Activated naive CD4-positive, alpha-beta T cell treated with anti-CD3 and anti-CD28 coated beads for 36 hours (primary cell): ENCODE data around the gene EFNA5. TPM values are rescaled to one million over a fixed set of nuclear protein-coding genes. Genes with fewer than 3 reads are reported as not detected.

Experiments used
- CTCF ChIA-PET: fragments of 350-600 bp; sonication (Branson Sonifier 250); formaldehyde crosslinking; loops from one replicate; lab custom pipeline; 2021; ENCODE audit warnings: antibody characterized with exemption; lab: Charles Lee
- DNase-seq: peaks from one replicate; pipeline ENCODE4 v3.0.0-alpha.2; 2020
- H3K27ac Mint-ChIP-seq: one replicate; pipeline ENCODE4 v1.8.0; 2021; ENCODE audit warnings: mild to moderate bottlenecking, mixed read lengths
- H3K27me3 Mint-ChIP-seq: one replicate; pipeline ENCODE4 v1.8.0; 2021; ENCODE audit warnings: low read depth, mixed read lengths
- H3K36me3 Mint-ChIP-seq: one replicate; pipeline ENCODE4 v1.8.0; 2021; ENCODE audit warnings: low read depth, mixed read lengths
- H3K4me1 Mint-ChIP-seq: one replicate; pipeline ENCODE4 v1.8.0; 2021; ENCODE audit warnings: low read depth, mixed read lengths
- H3K4me3 Mint-ChIP-seq: one replicate; pipeline ENCODE4 v1.8.0; 2021; ENCODE audit warnings: mild to moderate bottlenecking, moderate library complexity, mixed read lengths
- H3K9me3 Mint-ChIP-seq: one replicate; pipeline ENCODE4 v1.8.0; 2021; ENCODE audit warnings: mixed read lengths
- intact Hi-C: fragments of 100-400 bp; cut with micrococcal nuclease; formaldehyde crosslinking; loops from one replicate; pipeline ENCODE4 v1.15.1; 2023
- total RNA-seq, 2 experiments: library from RNA; stranded (reverse); gene quantifications; one replicate each; pipeline ENCODE4 v1.2.3, GENCODE V29; 2021

Gene EFNA5
- total RNA-seq, 2 experiments from 2014 or later = not detected

DNA sequence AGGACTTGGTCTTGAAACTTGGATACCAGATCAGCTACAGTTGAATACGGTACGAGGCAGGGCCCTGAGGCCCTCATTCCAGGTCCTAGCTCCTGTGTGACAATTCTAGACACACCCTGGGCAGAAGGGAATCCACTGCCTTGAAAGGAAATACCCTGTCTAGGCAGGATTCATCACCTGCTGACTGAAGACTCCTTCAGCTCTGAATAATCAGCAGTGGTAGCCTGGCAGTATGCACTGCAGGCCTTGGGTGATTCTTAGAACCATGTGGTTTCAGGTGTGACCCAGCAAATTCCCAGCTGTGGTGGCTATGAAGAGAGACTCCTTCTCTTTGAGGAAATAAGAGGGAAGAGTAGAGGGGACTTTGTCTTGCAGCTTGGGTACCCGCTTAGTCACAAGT is 17.2 kb upstream of the EFNA5 start:
- CTCF ChIA-PET = no interaction called here
- Mint-ChIP-seq H3K9me3 (peaks cover 1% of the 10 kb centered on the region), H3K4me3 (no peak overlapping the region), H3K36me3 (no peaks in the 10 kb centered on the region), H3K27me3 (peaks cover 6% of the 10 kb centered on the region), H3K27ac (no peak overlapping the region), H3K4me1 (no peaks in the 10 kb centered on the region)
- no peak for DNase-seq
- intact Hi-C loops = no loop called here

DNA sequence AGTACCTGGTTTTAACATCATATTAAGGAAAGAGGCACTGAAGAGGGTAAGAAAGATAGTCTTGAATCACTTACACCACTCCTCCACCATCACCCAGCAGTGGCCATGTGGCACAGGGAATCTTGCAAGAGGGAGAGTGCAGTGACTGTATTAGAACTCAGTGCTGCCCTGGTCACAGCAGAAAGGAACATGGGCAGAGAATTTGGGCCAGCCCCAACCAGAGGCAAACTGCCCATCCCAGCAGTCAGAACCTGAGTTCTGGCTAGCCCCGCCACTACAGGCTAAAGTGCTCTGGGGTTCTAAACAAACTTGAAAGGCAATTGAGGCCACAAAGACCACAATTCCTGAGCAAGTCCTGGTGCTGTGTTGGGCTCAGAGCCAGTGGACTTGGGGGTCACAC is 16.7 kb upstream of the EFNA5 start:
- H3K27me3 Mint-ChIP-seq = peaks cover 6% of the 10 kb centered on the region
- H3K4me3 Mint-ChIP-seq = no peak overlapping the region
- DNase-seq = no peak
- no peaks in the 10 kb centered on the region for H3K36me3 Mint-ChIP-seq
- CTCF ChIA-PET = no interaction called here
- H3K27ac Mint-ChIP-seq = no peak overlapping the region
- intact Hi-C loops = no loop called here
- H3K4me1 Mint-ChIP-seq = no peaks in the 10 kb centered on the region
- H3K9me3 Mint-ChIP-seq = peaks cover under 1% of the 10 kb centered on the region

GRCh38 chr5:107682533-107682932 is 11.8 kb upstream of the EFNA5 start:
- H3K4me1 Mint-ChIP-seq = no peaks in the 10 kb centered on the region
- CTCF ChIA-PET = no interaction called here
- H3K4me3 Mint-ChIP-seq = no peak overlapping the region
- DNase-seq = no peak
- intact Hi-C loops = no loop called here
- no peak overlapping the region for H3K27ac Mint-ChIP-seq
- H3K36me3 Mint-ChIP-seq = no peaks in the 10 kb centered on the region
- H3K9me3 Mint-ChIP-seq = no peaks in the 10 kb centered on the region
- H3K27me3 Mint-ChIP-seq = peaks cover 16% of the 10 kb centered on the region

- Mint-ChIP-seq H3K4me1 (no peaks in the 10 kb centered on the region), H3K27ac (no peak overlapping the region), H3K36me3 (no peaks in the 10 kb centered on the region), H3K9me3 (no peaks in the 10 kb centered on the region), H3K4me3 (no peak overlapping the region), H3K27me3 (peaks cover 19% of the 10 kb centered on the region)
- no peak for DNase-seq
- CTCF ChIA-PET = no interaction called here
- intact Hi-C loops = no loop called here
These were observed 10.1 kb upstream of the EFNA5 start for GRCh38 chr5:107680799-107681198.

DNA sequence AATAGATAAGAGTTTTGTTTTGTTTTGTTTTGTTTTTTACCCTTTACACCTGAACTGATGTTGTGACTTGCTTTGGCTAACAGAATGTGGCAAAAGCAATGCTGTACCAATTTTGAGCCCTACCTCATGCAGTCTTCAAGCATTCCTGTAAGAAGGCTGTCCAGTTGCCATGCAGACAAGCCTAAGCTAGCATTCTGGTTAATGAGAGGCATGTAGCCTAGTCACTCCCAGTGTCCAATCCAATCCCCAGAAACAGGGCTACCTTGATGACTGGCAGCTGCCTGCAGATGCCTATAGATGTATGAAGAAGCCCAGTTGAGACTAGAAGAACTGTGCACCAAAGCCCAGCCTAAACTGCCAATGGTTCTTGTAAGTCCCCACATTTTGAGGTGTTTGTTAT is 9.4 kb upstream of the EFNA5 start:
- H3K9me3 Mint-ChIP-seq = no peaks in the 10 kb centered on the region
- no peak for DNase-seq
- CTCF ChIA-PET = no interaction called here
- H3K27ac Mint-ChIP-seq = no peak overlapping the region
- H3K4me3 Mint-ChIP-seq = no peak overlapping the region
- intact Hi-C loops = no loop called here
- no peaks in the 10 kb centered on the region for H3K4me1 Mint-ChIP-seq
- no peaks in the 10 kb centered on the region for H3K36me3 Mint-ChIP-seq
- H3K27me3 Mint-ChIP-seq = peaks cover 24% of the 10 kb centered on the region

GRCh38 chr5:107676702-107677101 is 6.0 kb upstream of the EFNA5 start:
- CTCF ChIA-PET = no interaction called here
- H3K9me3 Mint-ChIP-seq = no peaks in the 10 kb centered on the region
- no peak overlapping the region for H3K4me3 Mint-ChIP-seq
- H3K4me1 Mint-ChIP-seq = peaks cover 14% of the 10 kb centered on the region
- intact Hi-C loops = no loop called here
- H3K27ac Mint-ChIP-seq = no peak overlapping the region
- H3K27me3 Mint-ChIP-seq = peaks cover 45% of the 10 kb centered on the region
- no peak for DNase-seq
- H3K36me3 Mint-ChIP-seq = no peaks in the 10 kb centered on the region

DNA sequence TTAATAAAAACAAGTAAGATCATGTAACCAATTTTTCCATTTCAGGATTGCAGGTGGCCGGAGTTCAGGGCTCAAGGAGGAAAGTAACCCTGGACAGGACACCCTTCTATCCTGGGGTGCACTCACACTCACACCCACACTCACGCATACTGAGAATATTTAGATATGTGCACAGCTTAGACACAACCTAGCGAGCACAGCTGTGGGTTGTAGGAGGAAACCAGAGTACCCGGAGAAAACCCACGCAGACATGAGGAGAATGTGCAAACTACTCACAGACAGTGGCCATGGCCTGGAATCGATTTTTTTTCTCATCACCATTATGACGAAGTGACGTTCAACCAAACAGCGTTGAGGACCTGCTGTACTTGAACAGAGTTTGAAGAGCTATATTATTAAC is 4.5 kb upstream of the EFNA5 start:
- intact Hi-C loops = no loop called here
- no peaks in the 10 kb centered on the region for H3K36me3 Mint-ChIP-seq
- CTCF ChIA-PET = interaction anchor here (0.7 to 1.2 kb wide), 2 partner anchors 76 to 643 kb away, joined by 3 read pairs; no protein-coding TSS in a partner anchor
- H3K4me1 Mint-ChIP-seq = peaks cover 26% of the 10 kb centered on the region
- H3K9me3 Mint-ChIP-seq = no peaks in the 10 kb centered on the region
- no peak overlapping the region for H3K27ac Mint-ChIP-seq
- no peak overlapping the region for H3K4me3 Mint-ChIP-seq
- no peak for DNase-seq
- peaks cover 47% of the 10 kb centered on the region for H3K27me3 Mint-ChIP-seq

GRCh38 chr5:107674655-107675054 is 3.9 kb upstream of the EFNA5 start:
- CTCF ChIA-PET = interaction anchor here (0.8 to 1.6 kb wide), 4 partner anchors 14 to 569 kb away, joined by 3 to 5 read pairs (median 4); no protein-coding TSS in a partner anchor
- peaks cover 26% of the 10 kb centered on the region for H3K4me1 Mint-ChIP-seq
- H3K27me3 Mint-ChIP-seq = peaks cover 48% of the 10 kb centered on the region
- H3K27ac Mint-ChIP-seq = no peak overlapping the region
- no peaks in the 10 kb centered on the region for H3K9me3 Mint-ChIP-seq
- no peak for DNase-seq
- intact Hi-C loops = loop anchor here (5.0 kb wide), 4 partner anchors 412 to 708 kb away; partner anchors contain the start of gene FBXL17
- no peak overlapping the region for H3K4me3 Mint-ChIP-seq
- no peaks in the 10 kb centered on the region for H3K36me3 Mint-ChIP-seq

DNA sequence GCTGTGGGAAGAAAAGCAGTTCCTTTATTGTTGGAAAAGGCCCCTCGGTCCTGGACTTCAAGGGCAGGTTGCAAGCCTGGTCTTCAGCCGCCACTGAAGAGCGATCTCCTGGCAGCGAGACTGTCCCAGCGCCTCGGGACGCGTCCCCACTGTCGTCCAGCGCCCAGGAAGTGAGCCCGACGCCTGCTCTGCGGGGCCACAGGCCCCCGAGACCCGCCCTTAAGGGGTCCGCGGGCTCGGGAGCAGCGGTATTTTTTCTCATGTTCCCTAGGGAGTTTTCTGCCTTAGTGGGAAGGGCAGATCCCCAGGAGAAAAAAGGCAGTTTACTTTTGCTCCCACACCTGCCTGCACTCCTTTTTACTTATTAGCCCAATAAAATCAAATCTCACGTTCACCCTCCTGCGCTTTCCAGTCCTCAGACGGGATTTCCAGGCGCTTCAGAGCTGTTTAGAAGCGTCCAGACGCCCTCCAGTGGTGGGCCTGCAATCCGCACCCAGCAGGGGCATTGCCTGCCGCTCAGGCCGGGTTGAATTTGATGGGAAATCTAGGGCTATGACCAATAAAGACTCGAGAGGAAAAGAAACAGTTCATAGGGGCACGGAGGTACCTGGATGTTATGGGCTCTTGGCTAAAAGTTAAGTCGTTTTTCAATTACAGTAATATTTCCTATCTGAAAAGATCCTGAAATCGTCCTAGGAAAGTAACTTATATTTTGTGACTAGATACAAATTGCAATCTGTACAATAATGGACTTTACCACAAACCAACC is 2.8 kb upstream of the EFNA5 start:
- peaks cover 58% of the 10 kb centered on the region for H3K27me3 Mint-ChIP-seq
- no peaks in the 10 kb centered on the region for H3K9me3 Mint-ChIP-seq
- intact Hi-C loops = loop anchor here (2.0 to 5.0 kb wide), 6 partner anchors 101 to 709 kb away; partner anchors contain the start of gene FBXL17
- DNase-seq = peak; percentile 88
- H3K4me1 Mint-ChIP-seq = peaks cover 29% of the 10 kb centered on the region
- CTCF ChIA-PET = interaction anchor here (0.7 to 1.6 kb wide), 5 partner anchors 13 to 570 kb away, joined by 3 to 5 read pairs (median 3); no protein-coding TSS in a partner anchor
- H3K4me3 Mint-ChIP-seq = peak overlapping the region; percentile 71
- no peaks in the 10 kb centered on the region for H3K36me3 Mint-ChIP-seq
- H3K27ac Mint-ChIP-seq = no peak overlapping the region

GRCh38 chr5:107673039-107673367 is 2.3 kb upstream of the EFNA5 start:
- intact Hi-C loops = loop anchor here (2.0 to 5.0 kb wide), 6 partner anchors 100 to 709 kb away; partner anchors contain the start of gene FBXL17
- no peaks in the 10 kb centered on the region for H3K9me3 Mint-ChIP-seq
- H3K27me3 Mint-ChIP-seq = peaks cover 63% of the 10 kb centered on the region
- H3K36me3 Mint-ChIP-seq = no peaks in the 10 kb centered on the region
- peaks cover 29% of the 10 kb centered on the region for H3K4me1 Mint-ChIP-seq
- no peak for DNase-seq
- H3K4me3 Mint-ChIP-seq = peak overlapping the region; percentile 71
- CTCF ChIA-PET = no interaction called here
- H3K27ac Mint-ChIP-seq = no peak overlapping the region

DNA sequence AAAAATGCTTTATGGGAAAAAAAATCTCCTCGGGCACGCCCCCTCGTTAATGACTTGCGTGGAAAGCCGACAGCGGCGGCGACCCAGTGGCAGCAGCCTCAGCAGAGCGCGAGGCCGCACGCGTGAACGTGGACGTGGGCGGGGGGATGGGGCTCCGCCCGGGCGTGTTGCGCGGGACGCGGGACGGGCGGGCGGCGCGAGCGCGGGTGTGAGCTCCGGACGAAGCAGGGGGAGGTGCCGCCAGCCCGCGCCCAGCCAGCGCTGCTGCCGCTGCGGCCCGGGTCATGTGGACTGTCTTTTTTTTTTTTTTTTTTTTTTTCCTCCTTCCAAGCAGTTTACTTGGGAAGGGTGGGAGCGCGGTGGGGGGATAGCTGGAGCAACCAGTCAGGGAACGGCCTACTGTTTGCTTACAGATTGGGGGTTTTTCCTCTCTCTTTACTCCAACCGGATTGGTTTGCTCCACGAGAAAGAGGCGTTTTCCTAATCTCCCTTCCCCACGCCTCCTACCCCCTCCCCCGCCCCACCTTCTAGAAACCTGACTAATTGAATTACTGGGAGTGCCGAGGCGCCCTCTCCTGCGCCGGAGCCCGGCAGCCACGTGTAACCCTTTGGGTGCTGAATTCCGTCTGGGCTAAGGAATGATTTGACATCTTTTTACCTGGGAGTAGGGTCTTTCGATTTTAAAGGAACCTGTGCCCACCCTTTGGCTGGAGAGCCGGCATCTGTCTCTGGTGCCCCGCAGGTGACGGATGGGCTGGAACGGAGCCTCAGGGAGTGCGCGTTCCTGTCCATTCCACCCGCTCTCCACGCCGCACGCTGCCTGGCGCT is 1.7 kb upstream of the EFNA5 start:
- peak; percentile 37 for DNase-seq
- CTCF ChIA-PET = interaction anchor here (0.6 kb wide), 2 partner anchors 202 to 1236 kb away, joined by 3 read pairs; no protein-coding TSS in a partner anchor
- Mint-ChIP-seq H3K36me3 (no peaks in the 10 kb centered on the region), H3K27me3 (peaks cover 65% of the 10 kb centered on the region), H3K27ac (no peak overlapping the region), H3K4me3 (peak overlapping the region; percentile 71), H3K4me1 (peaks cover 29% of the 10 kb centered on the region), H3K9me3 (no peaks in the 10 kb centered on the region)
- intact Hi-C loops = loop anchor here (2.0 to 5.0 kb wide), 6 partner anchors 100 to 710 kb away; partner anchors contain the start of gene FBXL17

DNA sequence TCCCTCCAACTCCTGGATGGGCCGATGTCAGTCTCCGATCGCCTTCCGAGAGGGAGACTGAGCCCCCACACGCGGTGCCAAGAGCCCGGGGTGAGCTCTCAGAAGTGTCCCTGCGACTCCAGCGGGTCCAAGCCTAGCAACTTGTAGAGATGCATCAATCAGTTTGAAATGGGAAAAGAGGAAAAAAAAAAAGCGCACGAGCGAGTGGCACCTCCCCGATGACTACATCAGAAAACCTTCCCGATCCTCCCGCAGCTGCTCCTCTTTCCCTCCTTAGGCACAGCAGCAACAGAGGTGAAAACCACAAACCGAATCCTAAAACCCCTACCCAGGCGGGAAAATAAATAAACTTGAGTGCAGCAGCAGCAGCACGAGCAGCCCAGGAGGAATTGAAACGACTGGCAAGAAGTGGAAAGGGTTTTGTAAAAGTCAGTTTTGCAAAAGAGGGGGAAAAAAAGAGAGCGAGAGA is 1.0 kb upstream of the EFNA5 start:
- Mint-ChIP-seq H3K4me3 (peak overlapping the region; percentile 71), H3K4me1 (peaks cover 29% of the 10 kb centered on the region), H3K9me3 (no peaks in the 10 kb centered on the region), H3K36me3 (no peaks in the 10 kb centered on the region), H3K27ac (no peak overlapping the region), H3K27me3 (peaks cover 66% of the 10 kb centered on the region)
- CTCF ChIA-PET = interaction anchor here (0.6 kb wide), 2 partner anchors 202 to 1236 kb away, joined by 3 read pairs; no protein-coding TSS in a partner anchor
- intact Hi-C loops = loop anchor here (2.0 to 5.0 kb wide), 6 partner anchors 99 to 711 kb away; partner anchors contain the start of gene FBXL17
- DNase-seq = no peak
